Common myeloid progenitor, CD34-positive (primary cell): Measurements from ENCODE around the gene ZNF382.
"Not testable (repeated sequence)": the region's sequence is repeated elsewhere in the genome, so short reads cannot be mapped to it uniquely, and the experiment has no call there.

Experiments used
- CTCF ChIA-PET: fragments of 350-600 bp; sonication (Branson Sonifier 250); formaldehyde crosslinking; loops from one replicate; lab custom pipeline; 2021; ENCODE audit warnings: antibody characterized with exemption; lab: Charles Lee
- POLR2A ChIA-PET: fragments of 350-600 bp; sonication (Branson Sonifier 250); formaldehyde crosslinking; loops from one replicate; lab custom pipeline; 2021; ENCODE audit warnings: antibody characterized with exemption; lab: Charles Lee
- DNase-seq, 3 donors: peaks; one replicate each; pipeline versions ENCODE4 v3.0.0 to v3.0.0-alpha.2; 2013
- H3K27ac ChIP-seq, 2 experiments: 1 replicate in 1 of 2; 2 replicates in 1 of 2; pipeline ENCODE4 v1.7.0; 2013; ENCODE audit warnings: inconsistent platforms in 2 of 2, low read length in 2 of 2, mild to moderate bottlenecking in 2 of 2, low read depth in 1 of 2, moderate library complexity in 1 of 2; ENCODE audit not compliant: severe bottlenecking in 2 of 2, insufficient read depth in 1 of 2, poor library complexity in 1 of 2
- H3K27me3 ChIP-seq, 5 experiments: replicated peaks in 2 of 5; 1 replicate in 3 of 5; 2 replicates in 2 of 5; pipeline versions ENCODE4 v1.6.1 to v1.7.0; 2013; ENCODE audit warnings: low read length in 4 of 5, mild to moderate bottlenecking in 2 of 5, moderate library complexity in 2 of 5, inconsistent platforms in 1 of 5; ENCODE audit not compliant: insufficient read depth in 5 of 5, control insufficient read depth in 4 of 5
- H3K36me3 ChIP-seq, 4 experiments: 1 replicate in 2 of 4; 2 replicates in 2 of 4; pipeline versions ENCODE4 v1.6.1 to v1.7.0; 2013; ENCODE audit warnings: low read length in 3 of 4, control low read depth in 1 of 4, mild to moderate bottlenecking in 1 of 4; ENCODE audit not compliant: control insufficient read depth in 4 of 4, insufficient read depth in 4 of 4
- H3K4me1 ChIP-seq, 4 experiments: 1 replicate in 3 of 4; 2 replicates in 1 of 4; pipeline versions ENCODE4 v1.6.1 to v1.7.1; 2013; ENCODE audit warnings: low read length in 3 of 4, mild to moderate bottlenecking in 3 of 4, control low read depth in 1 of 4, inconsistent platforms in 1 of 4, moderate library complexity in 1 of 4; ENCODE audit not compliant: control insufficient read depth in 4 of 4, insufficient read depth in 4 of 4; ENCODE audit errors: control extremely low read depth in 1 of 4
- H3K4me3 ChIP-seq, 7 experiments: 1 replicate in 4 of 7; 2 replicates in 3 of 7; pipeline versions ENCODE4 v1.5.1 to v1.7.0; 2013; ENCODE audit warnings: mild to moderate bottlenecking in 7 of 7, low read length in 6 of 7, moderate library complexity in 6 of 7, inconsistent platforms in 2 of 7, low read depth in 2 of 7, control low read depth in 1 of 7; ENCODE audit not compliant: insufficient read depth in 4 of 7, control insufficient read depth in 1 of 7; ENCODE audit errors: extremely low read depth in 1 of 7
- H3K9me3 ChIP-seq, 5 experiments: 1 replicate in 4 of 5; 2 replicates in 1 of 5; pipeline versions ENCODE4 v1.6.1 to v1.7.1; 2013; ENCODE audit warnings: low read length in 4 of 5, mild to moderate bottlenecking in 2 of 5, inconsistent platforms in 1 of 5, low read depth in 1 of 5, moderate library complexity in 1 of 5; ENCODE audit not compliant: control insufficient read depth in 4 of 5, insufficient read depth in 2 of 5; ENCODE audit errors: control extremely low read depth in 1 of 5
- WGBS: methylation state at CpG from one replicate; pipeline ENCODE4 v1.1.5; 2013; ENCODE audit not compliant: insufficient coverage; 5-methylcytosine and 5-hydroxymethylcytosine counted together

ZNF382 gene

DNA sequence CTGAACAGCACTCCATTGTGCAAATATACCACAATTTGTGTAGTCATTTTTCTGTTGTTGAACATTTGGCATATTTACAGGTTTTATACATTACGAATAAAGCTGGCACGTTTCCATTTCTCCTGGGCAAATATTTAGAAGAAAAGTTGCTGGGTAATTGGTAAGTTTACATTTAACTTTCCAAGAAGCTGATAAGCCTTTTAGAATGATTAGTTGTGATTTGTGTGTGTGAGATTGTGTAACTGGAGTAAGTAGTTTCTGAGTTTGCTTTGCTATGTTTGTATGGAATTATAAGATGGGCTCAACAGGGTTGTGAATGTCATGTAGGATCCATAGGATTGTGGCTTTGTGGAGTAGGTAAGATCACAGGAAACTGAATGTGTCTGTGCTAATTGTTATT is 30.4 kb upstream of the ZNF382 start:
- Histone ChIP-seq H3K27ac (no peak overlapping the region), H3K4me1 (peaks cover 9 to 22% (median 12%) of the 10 kb centered on the region in 4 experiments), H3K27me3 (no peaks in the 10 kb centered on the region), H3K4me3 (peak overlapping the region in 5 of 7 experiments; percentile 32 to 94 (median 90)), H3K9me3 (peaks cover 8 to 32% (median 29%) of the 10 kb centered on the region in 5 experiments), H3K36me3 (peaks cover 16 to 48% (median 36%) of the 10 kb centered on the region in 4 experiments)
- ChIA-PET POLR2A (no interaction called here), CTCF (no interaction called here)
- DNase-seq = no peak
- WGBS = 100% methylated on average over 2 of the region's 2 CpGs

DNA sequence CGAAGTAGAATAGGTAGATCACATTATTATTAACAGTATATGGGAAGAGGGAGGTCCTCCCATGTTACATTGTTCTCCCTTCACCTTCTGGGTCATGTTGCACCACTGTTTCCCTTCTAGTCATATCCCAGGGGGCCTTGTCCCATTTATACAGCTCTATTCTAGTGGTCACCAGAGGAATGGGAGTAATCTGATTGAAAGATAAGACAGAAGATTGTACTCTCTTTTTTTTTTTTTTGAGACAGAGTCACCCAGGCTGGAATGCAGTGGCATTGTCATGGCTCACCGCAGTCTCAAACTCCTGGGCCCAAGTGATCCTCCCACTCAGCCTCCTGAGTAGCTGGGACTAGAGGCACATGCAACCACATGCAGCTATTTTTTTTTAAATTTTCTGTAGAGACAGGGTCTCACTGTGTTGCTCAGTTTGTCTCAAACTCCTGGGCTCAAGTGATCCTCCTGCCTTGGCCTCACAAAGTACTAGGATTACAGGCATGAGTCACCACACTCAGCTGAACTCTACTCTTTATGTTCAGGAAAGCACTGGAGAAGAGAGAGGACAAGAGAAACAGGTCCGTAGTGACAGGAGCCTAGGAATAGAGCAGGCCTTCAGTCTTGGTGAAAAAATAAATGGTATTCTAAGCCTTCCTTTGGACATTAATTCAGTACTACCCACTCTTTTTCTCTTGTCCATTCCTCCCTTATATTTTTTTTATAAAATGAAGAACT is 27.7 kb upstream of the ZNF382 start:
- H3K27ac ChIP-seq = no peak overlapping the region
- H3K27me3 ChIP-seq = no peaks in the 10 kb centered on the region
- ChIA-PET CTCF (no interaction called here), POLR2A (no interaction called here)
- 100% methylated on average over 1 of the region's 3 CpGs for WGBS
- DNase-seq = no peak
- H3K4me1 ChIP-seq = peaks cover 4 to 15% (median 8%) of the 10 kb centered on the region in 4 experiments
- peak overlapping the region in 1 of 7 experiments; percentile 5 for H3K4me3 ChIP-seq
- peaks cover 21 to 63% (median 45%) of the 10 kb centered on the region in 4 experiments for H3K36me3 ChIP-seq
- H3K9me3 ChIP-seq = peaks cover 10 to 47% (median 32%) of the 10 kb centered on the region in 5 experiments

DNA sequence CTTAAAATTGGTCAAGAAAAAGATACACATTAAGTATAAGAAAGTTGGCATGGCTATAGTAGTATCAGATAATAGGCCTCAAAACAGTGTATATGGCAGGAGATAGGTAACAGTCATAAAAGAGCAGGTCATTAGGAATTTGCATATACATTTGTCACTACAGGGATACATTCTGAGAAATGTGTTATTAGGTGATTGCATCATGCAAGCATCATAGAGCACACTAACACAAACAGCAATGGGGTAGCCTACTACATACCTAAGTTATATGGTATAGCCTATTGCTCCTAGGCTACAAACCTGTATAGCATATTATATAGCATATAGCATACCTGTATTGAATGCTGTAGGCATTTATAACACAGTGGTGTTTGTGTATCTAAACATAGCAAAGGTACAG is 25.9 kb upstream of the ZNF382 start:
- H3K36me3 ChIP-seq = peaks cover 27 to 78% (median 50%) of the 10 kb centered on the region in 4 experiments
- no peaks in the 10 kb centered on the region for H3K27me3 ChIP-seq
- H3K4me3 ChIP-seq = no peak overlapping the region
- H3K9me3 ChIP-seq = peaks cover 10 to 57% (median 36%) of the 10 kb centered on the region in 5 experiments
- CTCF ChIA-PET = no interaction called here
- no peak for DNase-seq
- no peak overlapping the region for H3K27ac ChIP-seq
- H3K4me1 ChIP-seq = peaks cover 0 to 7% (median 3%) of the 10 kb centered on the region in 4 experiments
- POLR2A ChIA-PET = interaction anchor here (0.6 kb wide), 1 partner anchor 12 kb away, joined by 5 read pairs; no protein-coding TSS in a partner anchor

DNA sequence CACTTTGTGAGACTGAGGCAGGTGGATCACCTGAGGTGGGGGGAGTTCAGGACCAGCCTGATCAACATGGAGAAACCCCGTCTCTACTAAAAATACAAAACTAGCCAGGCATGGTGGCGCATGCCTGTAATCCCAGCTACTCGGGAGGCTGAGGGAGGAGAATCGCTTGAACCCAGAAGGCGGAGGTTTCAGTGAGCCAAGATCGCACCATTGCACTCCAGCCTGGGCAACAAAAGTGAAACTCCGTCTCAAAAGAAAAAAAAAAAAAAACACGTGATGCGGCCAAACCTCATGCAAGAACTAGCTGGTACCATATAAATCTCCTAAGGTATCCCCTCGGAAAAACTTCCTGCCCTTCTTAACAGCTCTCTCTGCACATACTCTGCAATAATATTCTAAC is 2.4 kb upstream of the ZNF382 start:
- H3K36me3 ChIP-seq, H3K27ac ChIP-seq, H3K27me3 ChIP-seq, POLR2A ChIA-PET, DNase-seq, H3K4me3 ChIP-seq, CTCF ChIA-PET: not testable (repeated sequence)
- Histone ChIP-seq H3K9me3 (peaks cover 1 to 28% (median 16%) of the 10 kb centered on the region in 5 experiments), H3K4me1 (peaks cover 0 to 21% (median 8%) of the 10 kb centered on the region in 4 experiments)
- 82% methylated on average over 7 of the region's 10 CpGs for WGBS

DNA sequence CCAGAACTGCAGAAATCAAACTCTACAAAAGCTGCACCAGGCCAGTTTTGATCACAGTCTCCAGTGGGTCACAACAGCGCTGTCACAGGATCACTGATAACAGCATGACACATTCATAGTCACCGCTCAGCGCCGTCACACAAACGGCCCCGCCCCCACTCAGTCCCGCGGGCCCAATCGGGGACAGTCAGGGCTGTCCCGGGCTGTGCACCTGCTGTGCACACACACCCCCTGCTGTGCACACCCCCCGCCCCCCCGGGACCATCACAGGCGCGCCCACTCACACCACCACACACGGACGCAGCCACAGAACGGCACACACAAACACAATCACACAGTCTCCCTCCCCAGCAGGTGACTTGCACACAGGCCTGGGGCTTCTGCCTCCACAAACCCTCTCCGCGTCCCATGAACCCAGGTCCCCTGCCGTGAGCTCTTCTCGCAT is 435 bp upstream of the ZNF382 start:
- Histone ChIP-seq H3K27me3 (no peaks in the 10 kb centered on the region), H3K27ac (peak overlapping the region; percentile 67 to 78), H3K9me3 (peaks cover 1 to 30% (median 22%) of the 10 kb centered on the region in 5 experiments), H3K36me3 (peaks cover 11 to 24% (median 17%) of the 10 kb centered on the region in 4 experiments), H3K4me3 (peak overlapping the region; percentile 65 to 96 (median 83)), H3K4me1 (peaks cover 0 to 21% (median 8%) of the 10 kb centered on the region in 4 experiments)
- ChIA-PET CTCF (interaction anchor here (1.2 kb wide), 1 partner anchor 8 kb away, joined by 3 read pairs; no protein-coding TSS in a partner anchor), POLR2A (interaction anchor here (1.5 kb wide), 1 partner anchor 32 kb away, joined by 5 read pairs; the partner anchor contains the start of gene ZNF529)
- peak; percentile 81 to 95 (median 92) for DNase-seq
- WGBS = 0% methylated on average over 15 of the region's 21 CpGs

DNA sequence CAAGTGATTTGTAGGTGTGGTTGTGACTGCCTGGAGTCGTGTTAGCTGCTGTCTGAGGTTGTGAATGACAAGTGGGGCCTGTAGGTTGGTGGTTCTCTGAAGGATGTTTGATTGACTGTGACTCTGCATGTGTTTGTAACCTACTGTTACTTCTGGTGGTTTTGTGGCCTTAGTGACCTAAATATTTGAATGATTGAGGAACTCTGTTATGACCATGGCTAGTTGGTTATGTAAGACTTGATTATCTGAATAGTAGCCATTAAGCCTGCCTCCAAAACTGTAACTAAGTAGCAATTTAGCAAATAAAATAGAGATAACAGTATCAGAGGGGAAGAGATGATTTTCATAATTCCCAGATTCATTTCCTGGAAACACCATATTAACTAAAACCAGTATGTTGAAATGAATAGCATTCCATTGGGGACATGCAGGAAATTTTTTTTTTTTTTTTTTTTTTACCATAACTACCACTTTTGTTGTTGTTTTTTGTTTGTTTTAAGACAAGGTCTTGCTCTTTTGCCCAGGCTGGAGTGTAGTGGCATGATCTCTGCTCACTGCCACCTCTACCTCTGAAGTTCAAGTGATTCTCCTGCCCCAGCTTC is 865 bp downstream of the ZNF382 start:
- H3K36me3 ChIP-seq = peaks cover 15 to 36% (median 28%) of the 10 kb centered on the region in 4 experiments
- peak in 2 of 3 donors; percentile 83 to 92 for DNase-seq
- peak overlapping the region in 1 of 2 experiments; percentile 78 for H3K27ac ChIP-seq
- WGBS = 0% methylated on average over 1 of the region's 1 CpG
- no peaks in the 10 kb centered on the region for H3K27me3 ChIP-seq
- ChIA-PET CTCF (no interaction called here), POLR2A (interaction anchor here (1.5 kb wide), 1 partner anchor 33 kb away, joined by 5 read pairs; the partner anchor contains the start of gene ZNF529)
- H3K4me1 ChIP-seq = peaks cover 0 to 21% (median 8%) of the 10 kb centered on the region in 4 experiments
- peaks cover 1 to 28% (median 21%) of the 10 kb centered on the region in 5 experiments for H3K9me3 ChIP-seq
- peak overlapping the region; percentile 65 to 96 (median 83) for H3K4me3 ChIP-seq
